GM23338 (cell line): ENCODE data around the gene SIVA1.

Experiments
- CREB1 ChIP-seq: fragments of 250-450 bp; sonication (Bioruptor Pico); IDR thresholded peaks from 2 replicates; pipeline ENCODE4 v1.5.0; 2020; ENCODE audit warnings: low read depth, mild to moderate bottlenecking, moderate library complexity
- EZH2 ChIP-seq: fragments of 200-600 bp; sonication (generic); IDR thresholded peaks from one replicate; pipeline ENCODE4 v1.8.0; 2017; ENCODE audit warnings: antibody characterized with exemption, mild to moderate bottlenecking, low read depth; ENCODE audit not compliant: unreplicated experiment
- EZH2phosphoT487 ChIP-seq: fragments of 200-600 bp; sonication (generic); IDR thresholded peaks from one replicate; pipeline ENCODE4 v1.8.1; 2018; ENCODE audit warnings: antibody characterized with exemption; ENCODE audit not compliant: unreplicated experiment
- JUNB ChIP-seq: IDR thresholded peaks from one replicate; pipeline ENCODE4 v1.6.1; 2016; ENCODE audit warnings: antibody characterized with exemption; ENCODE audit not compliant: unreplicated experiment
- NANOG ChIP-seq: IDR thresholded peaks from 2 replicates; pipeline ENCODE4 v1.6.1; 2016; ENCODE audit warnings: antibody characterized with exemption, borderline replicate concordance
- POLR2AphosphoS5 ChIP-seq: IDR thresholded peaks from 2 replicates; pipeline ENCODE4 v1.6.1; 2016; ENCODE audit warnings: antibody characterized with exemption, low read depth
- STAT1 ChIP-seq: IDR thresholded peaks from one replicate; pipeline ENCODE4 v1.6.1; 2016; ENCODE audit warnings: antibody characterized with exemption; ENCODE audit not compliant: unreplicated experiment
- ZNF114 ChIP-seq: fragments of 250-450 bp; sonication (Bioruptor Pico); IDR thresholded peaks from 2 replicates; pipeline ENCODE4 v1.5.0; 2020; ENCODE audit warnings: mild to moderate bottlenecking, moderate library complexity
- ZNF331 ChIP-seq: fragments of 250-450 bp; sonication (Bioruptor Pico); IDR thresholded peaks from 2 replicates; pipeline ENCODE4 v1.5.0; 2020; ENCODE audit warnings: low read depth, mild to moderate bottlenecking, moderate library complexity
- TF ChIP-seq, protein P1 (sequence below), 2 experiments: fragments of 200-600 bp in 1 of 2; sonication (generic) in 1 of 2; conservative IDR thresholded peaks; 2 replicates each; pipeline versions ENCODE4 v1.5.1 to v1.6.1; 2016 to 2017; ENCODE audit warnings: antibody characterized with exemption in 2 of 2, low read depth in 2 of 2, mild to moderate bottlenecking in 2 of 2, moderate library complexity in 1 of 2
- TF ChIP-seq, protein P2 (sequence below): IDR thresholded peaks from 2 replicates; pipeline ENCODE4 v1.6.1; 2016; ENCODE audit warnings: antibody characterized with exemption
- TF ChIP-seq, protein P3 (sequence below): fragments of 250-450 bp; sonication (Bioruptor Pico); IDR thresholded peaks from 2 replicates; pipeline ENCODE4 v1.5.0; 2020; ENCODE audit warnings: mild to moderate bottlenecking, moderate library complexity
- TF ChIP-seq, protein P4 (sequence below): IDR thresholded peaks from one replicate; pipeline ENCODE4 v1.6.1; 2018; ENCODE audit warnings: antibody characterized with exemption; ENCODE audit not compliant: unreplicated experiment

DNA sequence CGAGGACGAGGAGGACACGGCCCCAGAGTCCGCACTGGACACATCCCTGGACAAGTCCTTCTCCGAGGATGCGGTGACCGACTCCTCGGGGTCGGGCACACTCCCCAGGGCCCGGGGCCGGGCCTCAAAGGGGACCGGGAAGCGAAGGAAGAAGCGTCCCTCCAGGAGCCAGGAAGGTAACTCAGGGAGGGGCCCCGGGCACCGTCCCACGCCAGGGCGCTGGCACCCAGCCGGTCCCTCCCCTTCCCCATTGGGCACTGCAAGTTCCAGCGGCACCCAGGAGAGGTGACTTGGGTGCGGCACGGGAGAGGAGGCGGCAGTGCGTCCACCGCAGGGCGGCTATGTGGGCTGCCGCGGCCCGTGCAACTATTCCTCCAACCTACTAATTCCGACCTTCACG is 38.3 kb upstream of the SIVA1 start:
- TF ChIP-seq, protein P1, sequence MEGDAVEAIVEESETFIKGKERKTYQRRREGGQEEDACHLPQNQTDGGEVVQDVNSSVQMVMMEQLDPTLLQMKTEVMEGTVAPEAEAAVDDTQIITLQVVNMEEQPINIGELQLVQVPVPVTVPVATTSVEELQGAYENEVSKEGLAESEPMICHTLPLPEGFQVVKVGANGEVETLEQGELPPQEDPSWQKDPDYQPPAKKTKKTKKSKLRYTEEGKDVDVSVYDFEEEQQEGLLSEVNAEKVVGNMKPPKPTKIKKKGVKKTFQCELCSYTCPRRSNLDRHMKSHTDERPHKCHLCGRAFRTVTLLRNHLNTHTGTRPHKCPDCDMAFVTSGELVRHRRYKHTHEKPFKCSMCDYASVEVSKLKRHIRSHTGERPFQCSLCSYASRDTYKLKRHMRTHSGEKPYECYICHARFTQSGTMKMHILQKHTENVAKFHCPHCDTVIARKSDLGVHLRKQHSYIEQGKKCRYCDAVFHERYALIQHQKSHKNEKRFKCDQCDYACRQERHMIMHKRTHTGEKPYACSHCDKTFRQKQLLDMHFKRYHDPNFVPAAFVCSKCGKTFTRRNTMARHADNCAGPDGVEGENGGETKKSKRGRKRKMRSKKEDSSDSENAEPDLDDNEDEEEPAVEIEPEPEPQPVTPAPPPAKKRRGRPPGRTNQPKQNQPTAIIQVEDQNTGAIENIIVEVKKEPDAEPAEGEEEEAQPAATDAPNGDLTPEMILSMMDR (conservative IDR thresholded peaks at IDR 0.05; ENCODE audit: low read depth in 2 of 2), result no peak
- TF ChIP-seq, protein P2, sequence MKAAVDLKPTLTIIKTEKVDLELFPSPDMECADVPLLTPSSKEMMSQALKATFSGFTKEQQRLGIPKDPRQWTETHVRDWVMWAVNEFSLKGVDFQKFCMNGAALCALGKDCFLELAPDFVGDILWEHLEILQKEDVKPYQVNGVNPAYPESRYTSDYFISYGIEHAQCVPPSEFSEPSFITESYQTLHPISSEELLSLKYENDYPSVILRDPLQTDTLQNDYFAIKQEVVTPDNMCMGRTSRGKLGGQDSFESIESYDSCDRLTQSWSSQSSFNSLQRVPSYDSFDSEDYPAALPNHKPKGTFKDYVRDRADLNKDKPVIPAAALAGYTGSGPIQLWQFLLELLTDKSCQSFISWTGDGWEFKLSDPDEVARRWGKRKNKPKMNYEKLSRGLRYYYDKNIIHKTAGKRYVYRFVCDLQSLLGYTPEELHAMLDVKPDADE, result no peak
- TF ChIP-seq EZH2 (no peak), NANOG (no peak), POLR2AphosphoS5 (no peak), CREB1 (CRISPR knock-in tag) (no peak), EZH2phosphoT487 (no peak), JUNB (no peak), ZNF331 (no peak), STAT1 (no peak), ZNF114 (CRISPR knock-in tag) (no peak)
- TF ChIP-seq, protein P3, sequence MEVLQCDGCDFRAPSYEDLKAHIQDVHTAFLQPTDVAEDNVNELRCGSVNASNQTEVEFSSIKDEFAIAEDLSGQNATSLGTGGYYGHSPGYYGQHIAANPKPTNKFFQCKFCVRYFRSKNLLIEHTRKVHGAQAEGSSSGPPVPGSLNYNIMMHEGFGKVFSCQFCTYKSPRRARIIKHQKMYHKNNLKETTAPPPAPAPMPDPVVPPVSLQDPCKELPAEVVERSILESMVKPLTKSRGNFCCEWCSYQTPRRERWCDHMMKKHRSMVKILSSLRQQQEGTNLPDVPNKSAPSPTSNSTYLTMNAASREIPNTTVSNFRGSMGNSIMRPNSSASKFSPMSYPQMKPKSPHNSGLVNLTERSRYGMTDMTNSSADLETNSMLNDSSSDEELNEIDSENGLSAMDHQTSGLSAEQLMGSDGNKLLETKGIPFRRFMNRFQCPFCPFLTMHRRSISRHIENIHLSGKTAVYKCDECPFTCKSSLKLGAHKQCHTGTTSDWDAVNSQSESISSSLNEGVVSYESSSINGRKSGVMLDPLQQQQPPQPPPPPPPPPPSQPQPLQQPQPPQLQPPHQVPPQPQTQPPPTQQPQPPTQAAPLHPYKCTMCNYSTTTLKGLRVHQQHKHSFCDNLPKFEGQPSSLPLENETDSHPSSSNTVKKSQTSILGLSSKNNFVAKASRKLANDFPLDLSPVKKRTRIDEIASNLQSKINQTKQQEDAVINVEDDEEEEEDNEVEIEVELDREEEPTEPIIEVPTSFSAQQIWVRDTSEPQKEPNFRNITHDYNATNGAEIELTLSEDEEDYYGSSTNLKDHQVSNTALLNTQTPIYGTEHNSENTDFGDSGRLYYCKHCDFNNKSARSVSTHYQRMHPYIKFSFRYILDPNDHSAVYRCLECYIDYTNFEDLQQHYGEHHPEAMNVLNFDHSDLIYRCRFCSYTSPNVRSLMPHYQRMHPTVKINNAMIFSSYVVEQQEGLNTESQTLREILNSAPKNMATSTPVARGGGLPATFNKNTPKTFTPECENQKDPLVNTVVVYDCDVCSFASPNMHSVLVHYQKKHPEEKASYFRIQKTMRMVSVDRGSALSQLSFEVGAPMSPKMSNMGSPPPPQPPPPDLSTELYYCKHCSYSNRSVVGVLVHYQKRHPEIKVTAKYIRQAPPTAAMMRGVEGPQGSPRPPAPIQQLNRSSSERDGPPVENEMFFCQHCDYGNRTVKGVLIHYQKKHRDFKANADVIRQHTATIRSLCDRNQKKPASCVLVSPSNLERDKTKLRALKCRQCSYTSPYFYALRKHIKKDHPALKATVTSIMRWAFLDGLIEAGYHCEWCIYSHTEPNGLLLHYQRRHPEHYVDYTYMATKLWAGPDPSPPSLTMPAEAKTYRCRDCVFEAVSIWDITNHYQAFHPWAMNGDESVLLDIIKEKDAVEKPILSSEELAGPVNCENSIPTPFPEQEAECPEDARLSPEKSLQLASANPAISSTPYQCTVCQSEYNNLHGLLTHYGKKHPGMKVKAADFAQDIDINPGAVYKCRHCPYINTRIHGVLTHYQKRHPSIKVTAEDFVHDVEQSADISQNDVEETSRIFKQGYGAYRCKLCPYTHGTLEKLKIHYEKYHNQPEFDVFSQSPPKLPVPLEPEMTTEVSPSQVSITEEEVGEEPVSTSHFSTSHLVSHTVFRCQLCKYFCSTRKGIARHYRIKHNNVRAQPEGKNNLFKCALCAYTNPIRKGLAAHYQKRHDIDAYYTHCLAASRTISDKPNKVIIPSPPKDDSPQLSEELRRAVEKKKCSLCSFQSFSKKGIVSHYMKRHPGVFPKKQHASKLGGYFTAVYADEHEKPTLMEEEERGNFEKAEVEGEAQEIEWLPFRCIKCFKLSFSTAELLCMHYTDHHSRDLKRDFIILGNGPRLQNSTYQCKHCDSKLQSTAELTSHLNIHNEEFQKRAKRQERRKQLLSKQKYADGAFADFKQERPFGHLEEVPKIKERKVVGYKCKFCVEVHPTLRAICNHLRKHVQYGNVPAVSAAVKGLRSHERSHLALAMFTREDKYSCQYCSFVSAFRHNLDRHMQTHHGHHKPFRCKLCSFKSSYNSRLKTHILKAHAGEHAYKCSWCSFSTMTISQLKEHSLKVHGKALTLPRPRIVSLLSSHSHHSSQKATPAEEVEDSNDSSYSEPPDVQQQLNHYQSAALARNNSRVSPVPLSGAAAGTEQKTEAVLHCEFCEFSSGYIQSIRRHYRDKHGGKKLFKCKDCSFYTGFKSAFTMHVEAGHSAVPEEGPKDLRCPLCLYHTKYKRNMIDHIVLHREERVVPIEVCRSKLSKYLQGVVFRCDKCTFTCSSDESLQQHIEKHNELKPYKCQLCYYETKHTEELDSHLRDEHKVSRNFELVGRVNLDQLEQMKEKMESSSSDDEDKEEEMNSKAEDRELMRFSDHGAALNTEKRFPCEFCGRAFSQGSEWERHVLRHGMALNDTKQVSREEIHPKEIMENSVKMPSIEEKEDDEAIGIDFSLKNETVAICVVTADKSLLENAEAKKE (CRISPR knock-in tag), result no peak
- TF ChIP-seq, protein P4, sequence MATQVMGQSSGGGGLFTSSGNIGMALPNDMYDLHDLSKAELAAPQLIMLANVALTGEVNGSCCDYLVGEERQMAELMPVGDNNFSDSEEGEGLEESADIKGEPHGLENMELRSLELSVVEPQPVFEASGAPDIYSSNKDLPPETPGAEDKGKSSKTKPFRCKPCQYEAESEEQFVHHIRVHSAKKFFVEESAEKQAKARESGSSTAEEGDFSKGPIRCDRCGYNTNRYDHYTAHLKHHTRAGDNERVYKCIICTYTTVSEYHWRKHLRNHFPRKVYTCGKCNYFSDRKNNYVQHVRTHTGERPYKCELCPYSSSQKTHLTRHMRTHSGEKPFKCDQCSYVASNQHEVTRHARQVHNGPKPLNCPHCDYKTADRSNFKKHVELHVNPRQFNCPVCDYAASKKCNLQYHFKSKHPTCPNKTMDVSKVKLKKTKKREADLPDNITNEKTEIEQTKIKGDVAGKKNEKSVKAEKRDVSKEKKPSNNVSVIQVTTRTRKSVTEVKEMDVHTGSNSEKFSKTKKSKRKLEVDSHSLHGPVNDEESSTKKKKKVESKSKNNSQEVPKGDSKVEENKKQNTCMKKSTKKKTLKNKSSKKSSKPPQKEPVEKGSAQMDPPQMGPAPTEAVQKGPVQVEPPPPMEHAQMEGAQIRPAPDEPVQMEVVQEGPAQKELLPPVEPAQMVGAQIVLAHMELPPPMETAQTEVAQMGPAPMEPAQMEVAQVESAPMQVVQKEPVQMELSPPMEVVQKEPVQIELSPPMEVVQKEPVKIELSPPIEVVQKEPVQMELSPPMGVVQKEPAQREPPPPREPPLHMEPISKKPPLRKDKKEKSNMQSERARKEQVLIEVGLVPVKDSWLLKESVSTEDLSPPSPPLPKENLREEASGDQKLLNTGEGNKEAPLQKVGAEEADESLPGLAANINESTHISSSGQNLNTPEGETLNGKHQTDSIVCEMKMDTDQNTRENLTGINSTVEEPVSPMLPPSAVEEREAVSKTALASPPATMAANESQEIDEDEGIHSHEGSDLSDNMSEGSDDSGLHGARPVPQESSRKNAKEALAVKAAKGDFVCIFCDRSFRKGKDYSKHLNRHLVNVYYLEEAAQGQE, result no peak
